Kidney (tissue), 14 donors: Measurements from ENCODE around the gene YPEL3. TPM values are rescaled to one million over a fixed set of nuclear protein-coding genes. Genes with fewer than 3 reads are reported as not detected.
"Not testable (repeated sequence)": the region's sequence is repeated elsewhere in the genome, so short reads cannot be mapped to it uniquely, and the experiment has no call there.

Experiments used
- DNase-seq, 5 donors: peaks; one replicate each; pipeline ENCODE4 v3.0.0-alpha.2; 2013 to 2020
- FAIRE-seq: peaks from 2 replicates; lab custom pipeline; 2012; peaks lifted over from hg19 to GRCh38; lab: Jason Lieb, UNC
- H3K27ac ChIP-seq, 2 donors: one replicate each; pipeline ENCODE4 v1.7.0; 2013; ENCODE audit warnings: low read depth in 2 of 2, low read length in 2 of 2, inconsistent platforms in 1 of 2
- H3K27me3 ChIP-seq: one replicate; pipeline ENCODE4 v1.7.1; 2013; ENCODE audit warnings: low read length, inconsistent platforms; ENCODE audit not compliant: control insufficient read depth, insufficient read depth
- H3K36me3 ChIP-seq, 3 donors: one replicate each; pipeline versions ENCODE4 v1.7.0 to v1.7.1; 2013; ENCODE audit warnings: low read length in 3 of 3, control low read depth in 1 of 3, inconsistent platforms in 1 of 3; ENCODE audit not compliant: insufficient read depth in 3 of 3, control insufficient read depth in 2 of 3
- H3K4me1 ChIP-seq, 3 donors: one replicate each; pipeline versions ENCODE4 v1.7.0 to v1.7.1; 2013; ENCODE audit warnings: low read length in 3 of 3, inconsistent platforms in 1 of 3, low read depth in 1 of 3; ENCODE audit not compliant: control insufficient read depth in 2 of 3, insufficient read depth in 2 of 3
- H3K4me3 ChIP-seq, 3 donors: one replicate each; pipeline versions ENCODE4 v1.7.0 to v1.8.1; 2013; ENCODE audit warnings: low read length in 3 of 3, control low read depth in 1 of 3, inconsistent platforms in 1 of 3
- H3K9ac ChIP-seq, 3 donors: one replicate each; pipeline versions ENCODE4 v1.7.0 to v1.7.1; 2013; ENCODE audit warnings: low read length in 3 of 3, control low read depth in 1 of 3, inconsistent platforms in 1 of 3
- H3K9me3 ChIP-seq, 3 donors: one replicate each; pipeline versions ENCODE4 v1.7.0 to v1.7.1; 2013; ENCODE audit warnings: low read length in 3 of 3, control low read depth in 1 of 3, inconsistent platforms in 1 of 3; ENCODE audit not compliant: control insufficient read depth in 2 of 3, insufficient read depth in 1 of 3
- CTCF ChIP-seq: IDR thresholded peaks from 3 replicates; pipeline ENCODE4 v1.5.1; 2012; ENCODE audit warnings: mild to moderate bottlenecking, moderate library complexity, borderline replicate concordance; ENCODE audit not compliant: insufficient read depth; ENCODE audit errors: extremely low read depth
- intact Hi-C: fragments of 100-400 bp; cut with DNase I; formaldehyde crosslinking; loops from one replicate; pipeline ENCODE4 v1.11.1; 2022
- polyA plus RNA-seq: library from polyadenylated mRNA; stranded (reverse); fragments of 350-450 nt; fragmentation: Illumina TruSeq; extraction: RNeasy Lipid Tissue Mini Kit (QIAGEN cat#74804); gene quantifications from one replicate; pipeline ENCODE4 v1.2.3, GENCODE V29; 2014; ENCODE audit warnings: low read depth, low replicate concordance; ENCODE audit not compliant: insufficient read depth
- total RNA-seq: library from RNA; stranded (reverse); fragmentation: NEBNext Ultra II Directional; extraction: Animal tissue kit (Norgen Biotek cat#: 25700); gene quantifications from one replicate; pipeline ENCODE4 v1.2.1, GENCODE V29; 2021
- donor health status: control.
- donor health status: control.
- donor health status: control.
- donor health status: control.
- donor health status: control.
- donor health status: DM: yes; HTN: yes; CAD: no.
- donor health status: Normal renal cell carcinoma (clear cell type).

The YPEL3 gene
- total and polyA plus RNA-seq, 2 donors from 2014 or later = 40.0 to 107 TPM

DNA sequence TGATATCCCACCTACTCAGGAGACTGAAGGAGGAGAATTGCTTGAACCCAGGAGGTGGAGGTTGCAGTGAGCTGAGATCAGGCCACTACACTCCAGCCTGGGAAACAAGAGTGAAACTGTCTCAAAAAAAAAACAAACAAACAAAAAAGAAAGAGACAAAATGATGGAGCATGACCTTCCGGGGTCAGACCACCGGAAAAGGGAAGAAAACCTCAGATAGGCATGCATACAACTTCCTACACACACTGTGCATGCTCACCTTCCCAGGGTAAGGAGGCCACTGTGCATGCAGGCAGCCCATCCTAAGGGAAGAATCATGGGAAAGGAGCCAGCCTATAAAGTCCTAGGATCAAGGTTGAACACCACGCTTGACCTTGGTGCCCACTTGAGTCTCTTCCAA, 36.6 kb upstream of the YPEL3 start:
- no peaks in the 10 kb centered on the region for H3K4me1 ChIP-seq
- no peak overlapping the region for H3K4me3 ChIP-seq
- no peaks in the 10 kb centered on the region for H3K36me3 ChIP-seq
- no peak for FAIRE-seq
- no peak overlapping the region for H3K27ac ChIP-seq
- no peaks in the 10 kb centered on the region for H3K9me3 ChIP-seq
- H3K27me3 ChIP-seq = no peaks in the 10 kb centered on the region
- DNase-seq = no peak
- no peak overlapping the region for H3K9ac ChIP-seq
- no peak for TF ChIP-seq CTCF
- intact Hi-C loops = no loop called here

DNA sequence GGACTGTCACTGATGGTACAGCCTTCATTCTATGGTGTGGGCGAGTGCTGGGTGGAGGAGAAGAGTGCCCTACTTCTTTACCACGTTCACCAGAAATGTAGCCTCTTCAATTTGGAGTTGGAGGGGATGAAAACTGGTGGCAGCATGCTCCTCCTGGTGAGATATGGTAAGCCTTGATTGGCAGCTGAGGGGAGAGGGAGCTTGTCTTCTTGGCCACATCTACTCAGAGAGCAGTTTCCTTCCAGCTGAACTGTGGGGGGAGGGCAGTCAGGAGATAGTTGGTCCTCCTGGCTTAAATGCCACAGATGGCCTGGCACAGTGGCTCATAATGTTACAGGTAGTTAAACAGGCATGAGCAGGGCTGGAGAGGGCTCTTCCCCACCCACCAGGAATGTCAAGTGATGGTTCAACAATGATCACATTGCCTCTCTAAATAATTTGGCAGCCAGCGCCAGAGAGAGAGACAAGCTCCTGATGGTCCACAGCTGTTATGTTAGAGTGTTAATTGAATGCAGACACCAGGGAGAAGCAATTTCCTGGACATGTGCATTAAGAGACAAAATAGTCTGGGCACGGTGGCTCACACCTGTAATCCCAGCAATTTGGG, 36.0 kb upstream of the YPEL3 start:
- intact Hi-C loops = no loop called here
- no peaks in the 10 kb centered on the region for H3K9me3 ChIP-seq
- H3K27ac ChIP-seq = no peak overlapping the region
- no peak overlapping the region for H3K4me3 ChIP-seq
- H3K9ac ChIP-seq = no peak overlapping the region
- no peak for TF ChIP-seq CTCF
- no peaks in the 10 kb centered on the region for H3K36me3 ChIP-seq
- FAIRE-seq (no peak), DNase-seq (peak in 4 of 5 donors; percentile 44 to 89 (median 76))
- no peaks in the 10 kb centered on the region for H3K27me3 ChIP-seq
- no peaks in the 10 kb centered on the region for H3K4me1 ChIP-seq

DNA sequence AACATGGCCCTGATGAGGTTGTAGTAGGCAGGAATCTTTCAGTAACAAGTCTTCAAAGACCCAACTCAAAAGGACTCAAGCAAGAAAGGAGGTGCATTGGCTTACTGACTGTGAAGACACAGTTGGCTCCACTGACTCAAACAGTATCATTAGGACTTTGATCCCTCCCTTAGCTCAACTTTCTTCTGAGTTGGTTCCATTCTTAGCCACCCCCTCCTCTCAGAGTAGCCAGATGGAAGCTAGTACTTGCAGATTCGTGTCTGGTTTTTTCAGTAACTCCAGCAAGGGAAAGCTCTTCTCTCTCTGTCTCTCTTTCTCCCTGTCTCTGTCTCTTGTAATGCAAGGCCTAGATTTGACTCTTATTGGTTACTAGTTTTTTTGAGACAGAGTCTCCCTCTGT, 32.0 kb upstream of the YPEL3 start:
- intact Hi-C loops = no loop called here
- Histone ChIP-seq H3K9ac (no peak overlapping the region), H3K27ac (no peak overlapping the region), H3K9me3 (no peaks in the 10 kb centered on the region), H3K4me3 (no peak overlapping the region), H3K36me3 (no peaks in the 10 kb centered on the region), H3K4me1 (no peaks in the 10 kb centered on the region), H3K27me3 (no peaks in the 10 kb centered on the region)
- no peak for TF ChIP-seq CTCF
- DNase-seq (no peak), FAIRE-seq (no peak)

GRCh38 chr16:30125690-30126089, 29.7 kb upstream of the YPEL3 start:
- FAIRE-seq, H3K9ac ChIP-seq: not testable (repeated sequence)

More at GRCh38 chr16:30125690-30126089, 29.7 kb upstream of the YPEL3 start:
- intact Hi-C loops, H3K4me3 ChIP-seq, H3K9me3 ChIP-seq, H3K36me3 ChIP-seq, DNase-seq, H3K4me1 ChIP-seq, H3K27ac ChIP-seq, H3K27me3 ChIP-seq: not testable (repeated sequence)
